Mammary epithelial cell (primary cell): ENCODE results near the gene STARD8.

ENCODE experiments used
- EZH2 ChIP-seq: IDR thresholded peaks from 2 replicates; pipeline ENCODE4 v1.6.1; 2012; ENCODE audit warnings: low read length, inconsistent platforms, borderline replicate concordance
- TF ChIP-seq, protein P1 (sequence below), 2 donors: IDR thresholded peaks in 1 of 2; conservative IDR thresholded peaks in 1 of 2; 2 replicates each; pipeline ENCODE4 v1.5.1; 2011 to 2012; ENCODE audit warnings: inconsistent platforms in 2 of 2, low read length in 2 of 2, mild to moderate bottlenecking in 2 of 2, control low read depth in 1 of 2, low read depth in 1 of 2; ENCODE audit not compliant: insufficient read depth in 1 of 2; ENCODE audit errors: extremely low read depth in 1 of 2

GRCh38 chrX:68746988-68747387, 99.5 kb downstream of the STARD8 start:
- TF ChIP-seq, protein P1, sequence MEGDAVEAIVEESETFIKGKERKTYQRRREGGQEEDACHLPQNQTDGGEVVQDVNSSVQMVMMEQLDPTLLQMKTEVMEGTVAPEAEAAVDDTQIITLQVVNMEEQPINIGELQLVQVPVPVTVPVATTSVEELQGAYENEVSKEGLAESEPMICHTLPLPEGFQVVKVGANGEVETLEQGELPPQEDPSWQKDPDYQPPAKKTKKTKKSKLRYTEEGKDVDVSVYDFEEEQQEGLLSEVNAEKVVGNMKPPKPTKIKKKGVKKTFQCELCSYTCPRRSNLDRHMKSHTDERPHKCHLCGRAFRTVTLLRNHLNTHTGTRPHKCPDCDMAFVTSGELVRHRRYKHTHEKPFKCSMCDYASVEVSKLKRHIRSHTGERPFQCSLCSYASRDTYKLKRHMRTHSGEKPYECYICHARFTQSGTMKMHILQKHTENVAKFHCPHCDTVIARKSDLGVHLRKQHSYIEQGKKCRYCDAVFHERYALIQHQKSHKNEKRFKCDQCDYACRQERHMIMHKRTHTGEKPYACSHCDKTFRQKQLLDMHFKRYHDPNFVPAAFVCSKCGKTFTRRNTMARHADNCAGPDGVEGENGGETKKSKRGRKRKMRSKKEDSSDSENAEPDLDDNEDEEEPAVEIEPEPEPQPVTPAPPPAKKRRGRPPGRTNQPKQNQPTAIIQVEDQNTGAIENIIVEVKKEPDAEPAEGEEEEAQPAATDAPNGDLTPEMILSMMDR (conservative IDR thresholded peaks at IDR 0.05 in 1 of 2, IDR thresholded peaks at IDR 0.05 in 1 of 2; ENCODE audit: extremely low read depth in 1 of 2, insufficient read depth in 1 of 2, low read depth in 1 of 2, low read length in 2 of 2): no peak
- TF ChIP-seq EZH2: no peak
